Uterus (tissue), 2 donors: ENCODE measurements around the gene RNU4-1.
A peak's percentile ranks its signal among the peaks of the same experiment; 100 is the strongest.

Source experiments
- POLR2A ChIP-seq, 2 donors: fragments of 450-650 bp; IDR thresholded peaks; one replicate each; pipeline ENCODE4 v1.6.1; 2016; ENCODE audit warnings: antibody characterized with exemption in 2 of 2, mild to moderate bottlenecking in 1 of 2, moderate library complexity in 1 of 2
- TF ChIP-seq, protein P1 (sequence below), 4 experiments: fragments of 200-600 bp in 2 of 4; fragments of 450-650 bp in 2 of 4; sonication (generic) in 2 of 4; IDR thresholded peaks; one replicate each; pipeline ENCODE4 v1.5.1; 2016 to 2019; ENCODE audit warnings: antibody characterized with exemption in 4 of 4, mild to moderate bottlenecking in 2 of 4, moderate library complexity in 1 of 4

- TF ChIP-seq, protein P1, sequence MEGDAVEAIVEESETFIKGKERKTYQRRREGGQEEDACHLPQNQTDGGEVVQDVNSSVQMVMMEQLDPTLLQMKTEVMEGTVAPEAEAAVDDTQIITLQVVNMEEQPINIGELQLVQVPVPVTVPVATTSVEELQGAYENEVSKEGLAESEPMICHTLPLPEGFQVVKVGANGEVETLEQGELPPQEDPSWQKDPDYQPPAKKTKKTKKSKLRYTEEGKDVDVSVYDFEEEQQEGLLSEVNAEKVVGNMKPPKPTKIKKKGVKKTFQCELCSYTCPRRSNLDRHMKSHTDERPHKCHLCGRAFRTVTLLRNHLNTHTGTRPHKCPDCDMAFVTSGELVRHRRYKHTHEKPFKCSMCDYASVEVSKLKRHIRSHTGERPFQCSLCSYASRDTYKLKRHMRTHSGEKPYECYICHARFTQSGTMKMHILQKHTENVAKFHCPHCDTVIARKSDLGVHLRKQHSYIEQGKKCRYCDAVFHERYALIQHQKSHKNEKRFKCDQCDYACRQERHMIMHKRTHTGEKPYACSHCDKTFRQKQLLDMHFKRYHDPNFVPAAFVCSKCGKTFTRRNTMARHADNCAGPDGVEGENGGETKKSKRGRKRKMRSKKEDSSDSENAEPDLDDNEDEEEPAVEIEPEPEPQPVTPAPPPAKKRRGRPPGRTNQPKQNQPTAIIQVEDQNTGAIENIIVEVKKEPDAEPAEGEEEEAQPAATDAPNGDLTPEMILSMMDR (IDR thresholded peaks at IDR 0.05): peak; percentile 63 to 86 (median 82)
- TF ChIP-seq POLR2A (IDR thresholded peaks at IDR 0.05): peak; percentile 17 to 26
These were observed 9.2 kb upstream of the RNU4-1 start, which contains the start of gene SIRT4 for GRCh38 chr12:120301962-120302815.
